ENCODE measurements around the gene NDUFS4. TPM values are rescaled to one million over a fixed set of nuclear protein-coding genes. Genes with fewer than 3 reads are reported as not detected.

The NDUFS4 gene
- total and polyA plus RNA-seq, 2 donors (not counting 1 experiment from before 2014, with no cell fraction given), result 147 to 194 TPM

GRCh38 chr5:53578854-53579253 lies 18.4 kb downstream of the NDUFS4 start:
- Histone ChIP-seq H4K20me1 (ENCODE audit: control insufficient read depth, extremely low read depth, insufficient read depth, low read length) (no peaks in the 10 kb centered on the region), H3K4me3 (replicated peaks in 1 of 4; ENCODE audit: control extremely low read depth in 1 of 4, insufficient read depth in 1 of 4, low read depth in 3 of 4, low read length in 4 of 4) (no peak overlapping the region), H3K9me3 (ENCODE audit: control insufficient read depth, insufficient read depth, low read depth, low read length) (no peaks in the 10 kb centered on the region), H3K4me2 (ENCODE audit: extremely low read depth, insufficient read depth, low read length) (no peak overlapping the region), H3K79me2 (ENCODE audit: control insufficient read depth, insufficient read depth, low read length) (peaks cover 73% of the 10 kb centered on the region), H3K27me3 (ENCODE audit: control insufficient read depth, insufficient read depth, low read length) (no peaks in the 10 kb centered on the region), H3K27ac (ENCODE audit: insufficient read depth, low read length) (no peak overlapping the region), H2AFZ (ENCODE audit: low read length) (no peak overlapping the region), H3K36me3 (ENCODE audit: control insufficient read depth, insufficient read depth, low read length) (no peaks in the 10 kb centered on the region), H3K4me1 (ENCODE audit: control insufficient read depth, extremely low read depth, insufficient read depth, low read length) (no peaks in the 10 kb centered on the region), H3K9ac (ENCODE audit: insufficient read depth, low read length) (no peak overlapping the region)
- TF ChIP-seq EZH2 (IDR thresholded peaks at IDR 0.05; ENCODE audit: low read length, missing control alignments) (no peak), CTCF (conservative IDR thresholded peaks at IDR 0.05 in 1 of 2, IDR thresholded peaks at IDR 0.05 in 1 of 2; ENCODE audit: low read depth in 1 of 2, low read length in 2 of 2) (no peak)
- no peak for DNase-seq (ENCODE audit: low read depth in 2 of 2)

GRCh38 chr5:53580547-53580946 lies 20.1 kb downstream of the NDUFS4 start:
- Histone ChIP-seq H3K9me3 (ENCODE audit: control insufficient read depth, insufficient read depth, low read depth, low read length) (no peaks in the 10 kb centered on the region), H2AFZ (ENCODE audit: low read length) (no peak overlapping the region), H3K27ac (ENCODE audit: insufficient read depth, low read length) (no peak overlapping the region), H3K27me3 (ENCODE audit: control insufficient read depth, insufficient read depth, low read length) (no peaks in the 10 kb centered on the region), H3K4me2 (ENCODE audit: extremely low read depth, insufficient read depth, low read length) (no peak overlapping the region), H3K79me2 (ENCODE audit: control insufficient read depth, insufficient read depth, low read length) (peaks cover 63% of the 10 kb centered on the region), H3K4me3 (replicated peaks in 1 of 4; ENCODE audit: control extremely low read depth in 1 of 4, insufficient read depth in 1 of 4, low read depth in 3 of 4, low read length in 4 of 4) (no peak overlapping the region), H4K20me1 (ENCODE audit: control insufficient read depth, extremely low read depth, insufficient read depth, low read length) (no peaks in the 10 kb centered on the region), H3K4me1 (ENCODE audit: control insufficient read depth, extremely low read depth, insufficient read depth, low read length) (no peaks in the 10 kb centered on the region), H3K36me3 (ENCODE audit: control insufficient read depth, insufficient read depth, low read length) (no peaks in the 10 kb centered on the region), H3K9ac (ENCODE audit: insufficient read depth, low read length) (no peak overlapping the region)
- no peak for DNase-seq (ENCODE audit: low read depth in 2 of 2)
- TF ChIP-seq CTCF (conservative IDR thresholded peaks at IDR 0.05 in 1 of 2, IDR thresholded peaks at IDR 0.05 in 1 of 2; ENCODE audit: low read depth in 1 of 2, low read length in 2 of 2), result no peak
- no peak for TF ChIP-seq EZH2 (IDR thresholded peaks at IDR 0.05; ENCODE audit: low read length, missing control alignments)

- H3K27ac ChIP-seq (ENCODE audit: insufficient read depth, low read length), result no peak overlapping the region
- H3K27me3 ChIP-seq (ENCODE audit: control insufficient read depth, insufficient read depth, low read length), result no peaks in the 10 kb centered on the region
- no peak overlapping the region for H3K4me2 ChIP-seq (ENCODE audit: extremely low read depth, insufficient read depth, low read length)
- H4K20me1 ChIP-seq (ENCODE audit: control insufficient read depth, extremely low read depth, insufficient read depth, low read length), result no peaks in the 10 kb centered on the region
- no peaks in the 10 kb centered on the region for H3K36me3 ChIP-seq (ENCODE audit: control insufficient read depth, insufficient read depth, low read length)
- DNase-seq (ENCODE audit: low read depth in 2 of 2), result no peak
- H3K79me2 ChIP-seq (ENCODE audit: control insufficient read depth, insufficient read depth, low read length), result peaks cover 52% of the 10 kb centered on the region
- TF ChIP-seq CTCF (conservative IDR thresholded peaks at IDR 0.05 in 1 of 2, IDR thresholded peaks at IDR 0.05 in 1 of 2; ENCODE audit: low read depth in 1 of 2, low read length in 2 of 2), result no peak
- TF ChIP-seq EZH2 (IDR thresholded peaks at IDR 0.05; ENCODE audit: low read length, missing control alignments), result no peak
- no peaks in the 10 kb centered on the region for H3K4me1 ChIP-seq (ENCODE audit: control insufficient read depth, extremely low read depth, insufficient read depth, low read length)
- H3K9me3 ChIP-seq (ENCODE audit: control insufficient read depth, insufficient read depth, low read depth, low read length), result no peaks in the 10 kb centered on the region
- no peak overlapping the region for H3K9ac ChIP-seq (ENCODE audit: insufficient read depth, low read length)
- H3K4me3 ChIP-seq (replicated peaks in 1 of 4; ENCODE audit: control extremely low read depth in 1 of 4, insufficient read depth in 1 of 4, low read depth in 3 of 4, low read length in 4 of 4), result no peak overlapping the region
- H2AFZ ChIP-seq (ENCODE audit: low read length), result no peak overlapping the region
These were observed 21.8 kb downstream of the NDUFS4 start for GRCh38 chr5:53582225-53582624.

Data from fibroblast of lung (primary cell).